Measurements from ENCODE around the gene ADAMTSL1.

Gene ADAMTSL1

GRCh38 chr9:18501949-18502348 lies 28.0 kb downstream of the ADAMTSL1 start:
- no peak for DNase-seq (ENCODE audit: low read depth)

DNA sequence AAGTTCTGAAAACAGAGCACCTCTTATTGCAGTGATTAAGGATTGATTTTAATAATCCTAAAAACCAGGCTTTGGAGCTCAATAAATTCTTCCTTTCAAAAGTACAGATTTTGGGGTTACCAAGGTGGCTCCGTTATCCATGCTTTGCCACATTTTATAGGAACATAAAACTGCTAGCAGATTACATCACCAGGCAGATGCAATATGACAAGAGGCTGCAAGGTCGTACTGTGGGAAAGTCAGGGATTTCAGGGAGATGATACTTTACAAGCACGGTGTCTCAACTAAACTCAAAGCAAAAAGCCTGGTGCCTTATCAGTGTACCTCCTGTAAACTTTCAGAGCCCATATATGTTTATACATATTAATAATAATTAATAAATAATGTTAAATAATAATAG lies 28.6 kb downstream of the ADAMTSL1 start:
- DNase-seq (ENCODE audit: low read depth): no peak

DNA sequence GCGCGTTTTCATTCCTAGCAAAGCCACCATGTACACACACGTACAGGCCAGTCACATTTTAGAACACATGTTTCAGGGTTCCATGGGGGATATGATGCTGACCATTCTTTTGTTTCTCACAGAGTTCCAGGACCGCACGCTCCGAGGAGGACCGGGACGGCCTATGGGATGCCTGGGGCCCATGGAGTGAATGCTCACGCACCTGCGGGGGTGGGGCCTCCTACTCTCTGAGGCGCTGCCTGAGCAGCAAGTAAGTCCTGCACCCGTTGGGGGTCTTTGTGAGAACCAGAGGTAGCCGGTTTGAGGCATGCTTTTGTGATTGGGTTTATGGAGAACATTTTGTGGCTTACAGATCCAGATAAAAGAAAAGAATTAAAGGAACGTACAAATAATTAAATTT lies 30.8 kb downstream of the ADAMTSL1 start:
- DNase-seq (ENCODE audit: low read depth): no peak

DNA sequence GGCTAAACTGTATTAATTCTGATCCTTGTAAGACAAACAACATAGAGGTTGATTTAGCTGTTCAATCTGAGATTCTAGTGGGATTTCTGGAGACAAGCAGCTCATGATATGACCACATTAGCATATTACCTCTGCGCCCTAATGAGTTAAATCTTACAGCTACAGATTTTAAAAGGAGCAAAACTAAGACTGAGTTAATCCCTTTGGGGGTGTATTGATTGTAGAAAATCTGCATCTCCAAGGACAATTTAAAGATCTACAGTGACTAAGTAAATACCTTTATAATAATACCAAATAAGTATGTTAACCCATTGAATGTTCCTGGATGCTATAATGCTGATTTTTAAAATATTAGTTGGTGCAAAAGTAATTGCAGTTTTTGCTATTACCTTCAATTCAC lies 33.2 kb downstream of the ADAMTSL1 start:
- DNase-seq (ENCODE audit: low read depth): no peak

GRCh38 chr9:18516514-18516913 lies 42.6 kb downstream of the ADAMTSL1 start:
- no peak for DNase-seq (ENCODE audit: low read depth)

DNA sequence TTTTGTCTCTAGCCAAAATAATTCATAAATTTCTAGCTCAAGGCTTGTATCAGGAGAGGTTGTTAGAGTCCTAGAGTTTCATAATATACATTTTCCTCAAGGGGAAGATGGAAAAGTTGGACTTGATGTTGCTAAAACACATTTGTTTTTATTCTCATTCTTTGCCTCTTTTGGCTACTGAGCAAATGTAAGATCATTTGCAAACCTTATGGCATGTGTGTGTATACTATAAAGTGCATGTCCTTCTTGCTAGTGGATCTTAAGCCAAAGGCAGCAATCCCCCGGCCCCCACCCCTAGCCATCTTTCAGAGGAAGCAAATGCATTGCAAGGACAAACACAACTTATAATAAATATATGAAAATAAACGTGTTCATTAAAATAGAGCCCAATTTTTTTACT lies 43.0 kb downstream of the ADAMTSL1 start:
- no peak for DNase-seq (ENCODE audit: low read depth)

DNA sequence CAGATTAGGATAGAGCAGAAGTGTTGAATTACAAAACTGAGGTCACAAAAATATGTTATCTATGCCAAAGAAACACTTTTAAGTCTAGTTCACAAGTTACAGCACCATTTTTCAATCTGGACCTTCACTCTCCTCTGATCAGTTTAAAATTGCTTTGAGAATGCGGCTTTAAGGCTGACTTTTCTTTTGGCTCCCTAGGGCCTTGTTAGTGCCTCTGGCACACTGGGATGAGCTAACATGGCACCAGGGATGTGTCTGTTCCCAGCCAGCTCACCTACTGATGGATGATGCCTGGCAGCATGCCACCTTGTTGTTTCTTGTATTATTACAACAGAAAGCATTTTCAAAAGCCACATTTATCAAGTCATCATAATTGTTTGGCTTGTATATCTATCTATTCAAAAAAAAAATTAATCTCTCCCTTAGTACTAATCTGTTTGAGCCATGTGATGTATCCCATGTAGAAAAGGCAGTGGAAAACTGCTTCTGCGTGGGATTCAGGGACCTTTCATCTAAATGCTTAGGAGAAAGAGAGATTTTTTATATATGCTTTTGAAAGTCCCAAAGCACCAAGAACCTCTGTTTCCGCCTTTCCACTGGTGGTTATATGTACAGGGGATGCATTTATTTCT lies 46.6 kb downstream of the ADAMTSL1 start:
- no peak for DNase-seq (ENCODE audit: low read depth)

DNA sequence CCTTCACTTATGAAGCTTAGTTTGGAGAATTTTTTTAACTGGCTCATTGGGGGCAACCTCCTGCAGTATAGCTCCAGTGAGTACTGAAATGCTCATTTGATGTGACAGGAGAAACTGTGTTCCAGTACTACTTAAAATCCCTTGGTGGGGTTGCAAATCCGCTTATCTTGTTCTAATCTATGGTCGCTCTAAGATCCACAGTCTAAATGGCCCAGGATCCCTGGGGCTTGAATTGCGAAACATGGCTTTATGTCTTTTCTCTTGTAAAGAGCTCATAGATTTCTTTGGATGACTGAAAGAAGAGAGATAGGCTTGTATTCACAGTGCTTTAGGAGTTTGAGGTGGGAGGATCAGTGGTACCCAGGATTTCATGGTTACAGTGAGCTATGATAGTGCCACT lies 52.7 kb downstream of the ADAMTSL1 start:
- no peak for DNase-seq (ENCODE audit: low read depth)

GRCh38 chr9:18531136-18532065 lies 57.4 kb downstream of the ADAMTSL1 start:
- no peak for DNase-seq (ENCODE audit: low read depth)

- no peak for DNase-seq (ENCODE audit: low read depth)
These were observed 60.7 kb downstream of the ADAMTSL1 start for GRCh38 chr9:18534611-18535010.

GRCh38 chr9:18536554-18536953 lies 62.6 kb downstream of the ADAMTSL1 start:
- DNase-seq (ENCODE audit: low read depth): no peak

GRCh38 chr9:18539203-18539693 lies 65.3 kb downstream of the ADAMTSL1 start:
- no peak for DNase-seq (ENCODE audit: low read depth)

DNA sequence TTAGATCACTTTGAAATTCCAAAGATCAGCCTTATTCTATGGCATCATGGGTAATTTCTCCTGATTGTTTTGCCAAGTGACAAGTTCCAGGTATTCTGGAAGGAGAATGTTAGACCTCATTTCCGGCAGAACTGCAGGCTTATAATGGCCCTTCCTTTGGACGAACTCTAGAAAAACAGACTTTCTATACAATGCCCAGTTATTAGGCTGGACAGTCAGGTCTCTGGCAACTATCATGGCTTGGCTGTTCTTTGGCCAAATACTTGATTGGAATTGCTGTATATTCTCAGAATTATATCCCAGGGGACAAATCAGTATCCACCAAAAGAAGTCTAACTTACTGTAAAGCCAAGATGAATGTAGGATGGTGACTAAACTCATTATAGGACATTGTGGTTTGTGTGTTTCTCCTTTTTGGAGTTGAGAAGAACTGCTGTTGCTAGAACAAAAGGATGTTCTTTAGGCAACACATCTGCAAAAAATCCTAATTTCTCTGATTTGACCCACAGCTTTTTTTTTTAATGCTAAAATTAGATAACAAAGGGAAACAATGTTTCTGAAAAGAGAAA lies 69.0 kb downstream of the ADAMTSL1 start:
- DNase-seq (ENCODE audit: low read depth): no peak

GRCh38 chr9:18543406-18544192 lies 69.6 kb downstream of the ADAMTSL1 start:
- no peak for DNase-seq (ENCODE audit: low read depth)

DNA sequence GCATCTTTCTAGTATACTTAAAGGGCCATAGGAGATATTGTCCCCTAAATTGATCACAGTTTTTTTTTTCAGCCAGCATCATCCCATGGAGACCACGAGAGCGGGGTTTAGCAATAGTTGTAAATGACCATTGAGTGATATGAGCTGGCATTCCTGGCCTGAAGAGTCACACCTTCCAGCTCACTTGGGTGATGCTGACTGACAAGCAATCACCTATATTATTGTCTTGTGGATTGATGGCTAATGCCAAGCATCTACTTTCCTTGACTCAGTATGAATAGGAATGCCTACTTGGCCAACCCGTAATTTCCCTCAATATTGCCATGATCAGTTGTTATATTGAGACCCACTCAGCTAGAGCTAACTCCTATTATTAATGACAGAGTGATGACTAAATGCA lies 70.5 kb downstream of the ADAMTSL1 start:
- no peak for DNase-seq (ENCODE audit: low read depth)

DNA sequence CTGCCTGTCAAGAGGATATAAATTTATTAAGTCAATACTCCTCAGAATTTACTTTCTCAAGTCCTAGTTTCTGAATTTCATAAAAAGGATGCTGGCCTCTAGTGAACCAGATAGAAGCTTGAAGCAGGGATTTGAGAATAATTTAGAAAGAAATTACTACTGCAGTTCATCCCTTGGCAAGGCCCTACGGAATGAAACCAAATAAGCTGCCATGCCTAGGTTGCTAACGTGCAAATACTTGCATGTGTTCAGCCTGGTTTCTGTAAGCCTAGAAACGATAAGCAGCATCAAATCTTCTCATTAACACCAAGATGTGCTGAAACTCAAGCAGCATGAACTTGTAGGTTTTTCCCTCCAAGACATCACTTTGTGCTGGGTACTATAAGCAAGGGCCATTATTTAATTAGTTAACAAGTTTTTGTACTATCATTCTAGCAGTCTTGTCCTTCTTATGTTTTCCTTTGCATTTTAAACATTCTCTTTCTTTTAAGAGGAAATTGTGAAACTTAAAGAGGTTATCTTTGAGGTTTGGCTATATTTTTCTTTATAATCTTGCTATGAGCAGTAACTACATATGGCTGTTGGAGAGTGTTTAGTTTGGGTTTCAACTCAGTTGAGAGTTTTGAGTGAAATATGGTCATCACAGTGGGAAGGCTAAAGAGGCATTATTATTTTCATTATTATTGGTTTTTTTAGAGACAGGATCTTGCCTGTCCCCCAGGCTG lies 71.8 kb downstream of the ADAMTSL1 start:
- no peak for DNase-seq (ENCODE audit: low read depth)

DNA sequence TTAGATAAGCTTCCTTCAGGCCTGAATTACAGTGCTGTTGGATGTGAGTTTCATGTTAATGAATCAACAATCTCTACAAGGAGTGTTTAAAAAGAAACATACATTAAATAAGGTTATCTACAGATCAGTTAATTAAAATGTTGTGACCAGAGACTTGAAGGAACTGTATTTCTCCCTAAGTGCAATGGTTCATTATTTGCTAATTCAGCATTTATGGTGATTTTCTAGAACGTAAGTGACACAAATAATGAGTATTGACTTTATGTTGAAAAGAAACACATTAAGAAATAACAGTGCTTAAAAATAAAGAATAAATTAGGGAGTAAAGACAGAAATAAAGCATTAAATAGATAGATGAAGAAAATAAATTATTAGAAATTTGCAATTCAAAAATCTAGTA lies 74.5 kb downstream of the ADAMTSL1 start:
- no peak for DNase-seq (ENCODE audit: low read depth)

DNA sequence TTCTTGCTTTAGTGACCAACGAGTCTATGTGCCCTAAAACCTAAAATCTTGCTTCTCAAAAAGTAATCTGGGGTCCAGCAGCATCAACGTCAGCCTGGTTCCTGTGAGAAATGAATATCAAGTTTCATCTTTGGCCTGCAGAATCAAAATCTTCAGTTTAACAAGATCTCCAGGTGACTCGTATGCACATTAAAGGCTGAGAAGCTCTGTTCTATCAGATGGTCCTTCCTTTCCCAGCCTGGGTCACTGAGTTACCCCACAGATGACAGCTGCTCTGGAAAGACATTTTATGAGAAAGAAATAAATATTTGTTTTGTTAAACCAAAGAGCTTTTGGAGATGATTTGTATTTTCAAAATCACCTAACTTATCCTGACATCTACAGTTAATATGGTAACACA lies 75.8 kb downstream of the ADAMTSL1 start:
- DNase-seq (ENCODE audit: low read depth): no peak

GRCh38 chr9:18550286-18550685 lies 76.3 kb downstream of the ADAMTSL1 start:
- no peak for DNase-seq (ENCODE audit: low read depth)

- no peak for DNase-seq (ENCODE audit: low read depth)
These were observed 80.3 kb downstream of the ADAMTSL1 start for GRCh38 chr9:18554244-18554643.

DNA sequence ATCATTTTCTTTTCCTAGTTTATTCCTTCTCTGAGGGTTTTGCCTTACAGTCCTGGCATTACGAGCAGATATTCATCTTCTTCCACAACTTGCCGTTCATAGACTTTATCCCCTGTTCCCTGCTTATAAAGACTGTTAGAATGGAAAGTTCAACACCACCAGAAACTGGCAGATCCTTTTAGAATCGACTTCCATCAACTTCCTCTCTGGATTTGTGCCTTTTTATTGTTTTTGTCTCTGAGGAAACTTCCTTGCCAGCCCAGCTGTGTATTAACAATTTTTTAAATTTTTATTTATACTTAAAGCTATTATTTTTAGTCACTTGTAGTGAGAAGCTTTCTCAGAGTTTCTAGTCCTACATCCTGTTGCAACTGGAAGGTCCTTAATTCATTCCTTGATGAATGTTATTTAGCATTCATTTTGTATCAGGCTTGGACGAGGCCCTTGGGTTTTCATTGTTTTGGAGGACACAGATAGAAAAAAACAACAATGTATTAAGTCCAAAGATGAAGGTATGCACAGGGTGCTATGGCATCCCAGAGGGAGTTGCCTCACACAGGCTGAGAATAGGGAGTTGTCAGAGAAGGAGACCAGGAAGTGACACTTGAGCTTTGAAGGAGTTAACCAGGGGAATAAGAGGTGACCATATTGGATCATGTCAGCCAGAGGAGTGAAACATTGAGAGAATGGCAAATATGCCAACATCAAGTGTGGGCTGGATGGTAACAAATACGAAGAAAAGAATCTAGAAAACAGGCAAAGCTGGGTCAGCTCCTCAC lies 81.3 kb downstream of the ADAMTSL1 start:
- DNase-seq (ENCODE audit: low read depth): no peak

Measured in activated T-helper 9 cell treated with anti-CD3 and anti-CD28 coated beads, Interleukin-2, amount 50 U/mL, for 16 hours (primary cell).